AG04449 (cell line): ENCODE results near the gene GJD2.

Source experiments
- CTCF ChIA-PET: fragments of 350-600 bp; formaldehyde crosslinking; extraction: SDS; loops from one replicate; lab custom pipeline; 2021; ENCODE audit warnings: antibody characterized with exemption; lab: Yijun Ruan, JAX
- POLR2A ChIA-PET: fragments of 400-600, 350-600 bp; formaldehyde crosslinking; extraction: SDS; loops from one replicate; lab custom pipeline; 2020; ENCODE audit warnings: antibody characterized with exemption, inconsistent platforms; lab: Yijun Ruan, JAX
- DNase-seq: peaks from one replicate; pipeline ENCODE4 v3.0.0-alpha.2; 2010; ENCODE audit warnings: low read depth, low spot score
- H3K4me3 ChIP-seq: 2 replicates; pipeline ENCODE4 v1.5.1; 2011; ENCODE audit warnings: low read depth, mild to moderate bottlenecking, control low read depth, low read length
- CTCF ChIP-seq: IDR thresholded peaks from one replicate; pipeline ENCODE4 v1.5.1; 2011; ENCODE audit warnings: mild to moderate bottlenecking, moderate library complexity, low read length, control low read depth, inconsistent platforms; ENCODE audit not compliant: insufficient read depth; ENCODE audit errors: missing control alignments

GJD2 gene

DNA sequence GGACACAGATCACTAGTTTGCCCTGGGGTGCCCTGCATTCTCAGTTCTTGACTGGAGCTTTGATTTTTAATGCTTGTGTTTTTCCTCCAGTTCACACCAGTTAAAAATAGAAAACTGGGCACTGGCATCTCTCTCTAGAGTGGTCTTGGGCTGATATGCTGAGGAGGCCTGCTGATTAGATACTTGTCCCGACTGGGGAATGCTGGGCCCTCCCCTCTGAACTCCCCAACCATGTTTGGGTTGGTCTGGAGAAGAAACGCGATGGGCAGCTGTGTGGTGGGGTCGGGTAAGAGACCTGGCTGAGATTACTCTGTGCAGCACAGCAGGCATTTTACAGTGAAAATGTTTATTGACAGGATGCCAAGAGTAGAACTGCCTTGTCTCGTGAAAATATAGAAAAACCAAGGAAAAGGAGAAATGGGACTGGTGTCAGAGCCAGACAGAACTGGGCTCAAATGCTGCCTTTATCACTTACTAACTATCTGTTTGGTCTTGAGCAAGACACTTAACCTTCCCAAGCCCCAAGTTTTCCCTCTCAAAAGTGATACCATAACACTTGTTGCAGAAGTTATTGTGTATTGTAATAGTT, 42.1 kb upstream of the GJD2 start:
- DNase-seq, result no peak
- CTCF ChIA-PET, result interaction anchor here (0.7 kb wide), 1 partner anchor 11 kb away, joined by 4 read pairs; no protein-coding TSS in a partner anchor

GRCh38 chr15:34795267-34796081, 40.7 kb upstream of the GJD2 start, which contains the start of gene ACTC1:
TSS of gene ACTC1 (minus strand) at chr15:34795549. CDS start at chr15:34794808, 741 bp downstream.
- no peak for DNase-seq
- POLR2A ChIA-PET, result interaction anchor here (0.7 kb wide), 1 partner anchor 170 kb away, joined by 3 read pairs; no protein-coding TSS in a partner anchor
- peak; percentile 4 for TF ChIP-seq CTCF
- H3K4me3 ChIP-seq, result peak within 1 kb of the TSS; percentile 48
- CTCF ChIA-PET, result interaction anchor here (0.6 kb wide), 1 partner anchor 21 kb away, joined by 3 read pairs; no protein-coding TSS in a partner anchor

More for the DNA sequence above, 42.1 kb upstream of the GJD2 start:
- TF ChIP-seq CTCF, result no peak
- POLR2A ChIA-PET, result no interaction called here
- H3K4me3 ChIP-seq, result no peak overlapping the region

DNA sequence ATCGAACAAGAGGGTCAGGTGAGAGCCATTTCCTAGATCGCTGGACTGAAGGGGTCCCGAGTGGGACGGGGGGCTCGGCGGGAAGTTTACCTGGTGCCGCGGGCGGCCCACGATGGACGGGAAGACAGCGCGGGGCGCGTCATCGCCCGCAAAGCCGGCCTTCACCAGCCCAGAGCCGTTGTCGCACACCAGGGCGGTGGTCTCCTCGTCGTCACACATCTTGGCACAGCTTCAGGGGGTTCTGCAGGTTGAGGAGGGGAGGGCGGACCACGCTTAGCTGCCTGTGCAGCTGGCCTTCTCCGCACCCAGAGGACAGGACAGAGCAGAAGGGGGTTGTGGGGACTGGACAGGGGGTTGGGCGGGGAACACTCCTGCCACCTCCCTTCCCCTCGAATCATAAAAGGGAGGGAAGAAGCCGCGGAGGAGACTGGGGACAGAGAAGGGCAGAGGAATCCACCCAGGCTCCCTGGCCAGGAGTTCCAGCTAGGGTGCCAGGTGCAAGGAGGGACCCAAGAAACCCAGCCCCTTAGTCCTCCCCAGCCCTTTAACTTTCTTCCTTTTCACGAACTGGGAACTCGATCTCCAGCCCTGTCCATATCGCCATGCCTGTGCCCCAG, 39.9 kb upstream of the GJD2 start:
- CTCF ChIA-PET, result no interaction called here
- POLR2A ChIA-PET, result no interaction called here
- H3K4me3 ChIP-seq, result no peak overlapping the region; the same call in 1 of the 2 replicates
- DNase-seq, result no peak
- no peak for TF ChIP-seq CTCF

- CTCF ChIA-PET, result no interaction called here
Measured at GRCh38 chr15:34793901-34794300, 39.1 kb upstream of the GJD2 start.

DNA sequence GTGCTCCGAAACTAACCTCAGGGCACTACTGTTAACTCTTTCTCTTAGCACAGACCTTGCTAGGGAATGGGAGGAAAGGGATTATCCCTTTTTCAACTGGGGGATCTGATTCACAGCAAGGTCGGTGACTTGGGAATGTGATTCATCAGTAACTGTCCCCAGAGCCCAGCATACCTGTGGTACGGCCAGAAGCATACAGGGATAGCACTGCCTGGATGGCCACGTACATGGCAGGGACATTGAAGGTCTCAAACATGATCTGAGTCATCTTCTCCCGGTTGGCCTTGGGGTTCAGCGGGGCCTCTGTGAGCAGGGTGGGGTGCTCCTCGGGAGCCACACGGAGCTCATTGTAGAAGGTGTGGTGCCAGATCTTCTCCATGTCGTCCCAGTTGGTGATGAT, 38.3 kb upstream of the GJD2 start:
- ChIA-PET CTCF (no interaction called here), POLR2A (no interaction called here)
- TF ChIP-seq CTCF, result no peak
- DNase-seq, result no peak
- no peak overlapping the region for H3K4me3 ChIP-seq

More at GRCh38 chr15:34793901-34794300, 39.1 kb upstream of the GJD2 start:
- TF ChIP-seq CTCF, result no peak
- no peak for DNase-seq
- POLR2A ChIA-PET, result no interaction called here
- H3K4me3 ChIP-seq, result no peak overlapping the region

DNA sequence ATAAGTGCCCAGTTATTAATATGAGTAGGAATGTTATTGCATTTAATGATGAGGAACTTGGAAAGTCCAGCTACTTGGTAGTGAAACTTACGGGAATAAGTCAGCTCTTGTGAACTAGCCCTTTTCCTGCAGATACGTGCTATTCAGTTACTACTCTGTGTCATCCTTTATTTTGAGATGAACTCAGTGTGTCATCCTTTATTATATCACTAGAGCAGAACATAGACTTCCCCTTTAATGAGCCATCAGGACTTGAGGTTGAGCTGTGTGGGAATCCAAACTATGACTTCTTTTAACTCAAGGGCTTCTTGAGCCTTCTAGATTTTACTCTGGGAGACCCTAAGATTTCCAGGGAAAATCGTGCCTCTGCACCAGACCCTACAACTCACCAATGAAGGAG, 36.9 kb upstream of the GJD2 start:
- no peak overlapping the region for H3K4me3 ChIP-seq
- TF ChIP-seq CTCF, result no peak
- ChIA-PET CTCF (no interaction called here), POLR2A (no interaction called here)
- no peak for DNase-seq
